B cell (primary cell): Measurements from ENCODE around the gene LDB3. TPM values are rescaled to one million over a fixed set of nuclear protein-coding genes. Genes with fewer than 3 reads are reported as not detected.

Experiments
- ATAC-seq: fragments of 200-7000 bp; cut with Tn5 transposase; one replicate; pipeline ENCODE4 v1.10.0; 2021; ENCODE audit warnings: low read depth, mild to moderate bottlenecking, moderate number of reproducible peaks, moderate library complexity
- CTCF ChIA-PET: fragments of 350-600 bp; sonication (Branson Sonifier 250); formaldehyde crosslinking; loops from one replicate; lab custom pipeline; 2021; ENCODE audit warnings: antibody characterized with exemption, inconsistent platforms; lab: Charles Lee
- POLR2A ChIA-PET: fragments of 350-600 bp; sonication (Branson Sonifier 250); formaldehyde crosslinking; loops from one replicate; lab custom pipeline; 2021; ENCODE audit warnings: antibody characterized with exemption; lab: Charles Lee
- DNase-seq: peaks from one replicate; pipeline ENCODE4 v3.0.0; 2013
- H2AFZ ChIP-seq: 2 replicates; pipeline ENCODE4 v1.6.1; 2012; ENCODE audit warnings: mild to moderate bottlenecking, low read depth, low read length; ENCODE audit not compliant: insufficient read depth, poor library complexity, severe bottlenecking
- H3K27ac ChIP-seq, 2 donors: 1 replicate in 1 of 2; 2 replicates in 1 of 2; pipeline ENCODE4 v1.5.1; 2012 to 2013; ENCODE audit warnings: low read length in 2 of 2, mild to moderate bottlenecking in 2 of 2, moderate library complexity in 1 of 2
- H3K27me3 ChIP-seq, 4 experiments: fragments of 200-600 bp in 1 of 4; sonication (generic) in 1 of 4; replicated peaks in 1 of 4; 1 replicate in 2 of 4; 2 replicates in 2 of 4; pipeline versions ENCODE4 v1.6.1 to v1.7.0; 2013 to 2016; ENCODE audit warnings: low read length in 3 of 4, mild to moderate bottlenecking in 2 of 4, mixed read lengths in 1 of 4, moderate library complexity in 1 of 4; ENCODE audit not compliant: insufficient read depth in 4 of 4, control insufficient read depth in 3 of 4; ENCODE audit errors: control extremely low read depth in 1 of 4
- H3K36me3 ChIP-seq, 2 experiments: replicated peaks in 1 of 2; 1 replicate in 1 of 2; 2 replicates in 1 of 2; pipeline versions ENCODE4 v1.6.1 to v1.7.1; 2013; ENCODE audit warnings: low read length in 1 of 2; ENCODE audit not compliant: insufficient read depth in 2 of 2, control insufficient read depth in 1 of 2; ENCODE audit errors: control extremely low read depth in 1 of 2, extremely low read depth in 1 of 2
- H3K4me1 ChIP-seq, 2 donors: fragments of 200-600 bp in 1 of 2; sonication (generic) in 1 of 2; 1 replicate in 1 of 2; 2 replicates in 1 of 2; pipeline versions ENCODE4 v1.5.1 to v1.6.1; 2013 to 2017; ENCODE audit warnings: low read length in 2 of 2; ENCODE audit not compliant: control insufficient read depth in 2 of 2, insufficient read depth in 2 of 2
- H3K4me2 ChIP-seq: replicated peaks from 2 replicates; pipeline ENCODE3; 2012; ENCODE audit warnings: mild to moderate bottlenecking, low read depth, low read length; ENCODE audit not compliant: poor library complexity, severe bottlenecking
- H3K4me3 ChIP-seq, 5 experiments: fragments of 200-600 bp in 1 of 5; sonication (generic) in 1 of 5; 1 replicate in 3 of 5; 2 replicates in 2 of 5; pipeline versions ENCODE4 v1.5.1 to v1.7.0; 2011 to 2016; ENCODE audit warnings: low read length in 4 of 5, mild to moderate bottlenecking in 4 of 5, low read depth in 2 of 5, control low read depth in 1 of 5, moderate library complexity in 1 of 5; ENCODE audit not compliant: insufficient read depth in 1 of 5; ENCODE audit errors: control extremely low read depth in 1 of 5, extremely low read depth in 1 of 5
- H3K79me2 ChIP-seq: fragments of 200-600 bp; sonication (generic); one replicate; pipeline ENCODE4 v1.6.0; 2016; ENCODE audit warnings: low read length; ENCODE audit not compliant: control insufficient read depth, insufficient read depth
- H3K9ac ChIP-seq: fragments of 200-600 bp; sonication (generic); 2 replicates; pipeline ENCODE4 v1.6.1; 2017; ENCODE audit warnings: mild to moderate bottlenecking, low read length, moderate library complexity
- H3K9me3 ChIP-seq, 3 donors: one replicate each; pipeline versions ENCODE4 v1.6.1 to v1.7.1; 2013; ENCODE audit warnings: low read length in 2 of 3; ENCODE audit not compliant: control insufficient read depth in 2 of 3, insufficient read depth in 1 of 3; ENCODE audit errors: control extremely low read depth in 1 of 3
- H4K20me1 ChIP-seq: 2 replicates; pipeline ENCODE4 v1.6.0; 2012; ENCODE audit warnings: mild to moderate bottlenecking, low read length; ENCODE audit not compliant: insufficient read depth, control insufficient read depth, poor library complexity, severe bottlenecking
- H3K27ac Mint-ChIP-seq: one replicate; pipeline ENCODE4 v1.8.0; 2021; ENCODE audit warnings: mixed read lengths
- H3K27me3 Mint-ChIP-seq: one replicate; pipeline ENCODE4 v1.8.0; 2021; ENCODE audit warnings: mixed read lengths
- H3K4me1 Mint-ChIP-seq: one replicate; pipeline ENCODE4 v1.8.0; 2021; ENCODE audit warnings: mixed read lengths
- H3K4me3 Mint-ChIP-seq: one replicate; pipeline ENCODE4 v1.8.0; 2021; ENCODE audit warnings: mixed read lengths
- H3K9me3 Mint-ChIP-seq: one replicate; pipeline ENCODE4 v1.8.0; 2022; ENCODE audit warnings: mixed read lengths; ENCODE audit not compliant: insufficient read depth
- EZH2 ChIP-seq: IDR thresholded peaks from 2 replicates; pipeline ENCODE4 v1.6.1; 2012; ENCODE audit warnings: borderline replicate concordance, low read depth, mild to moderate bottlenecking, moderate library complexity, low read length; ENCODE audit not compliant: insufficient read depth, poor library complexity, severe bottlenecking
- WGBS: methylation state at CpG from one replicate; pipeline ENCODE4 v1.1.5; 2013; ENCODE audit warnings: missing lambda C conversion rate; ENCODE audit not compliant: insufficient coverage; 5-methylcytosine and 5-hydroxymethylcytosine counted together
- intact Hi-C: fragments of 100-400 bp; cut with micrococcal nuclease; formaldehyde crosslinking; loops from one replicate; pipeline ENCODE4 v1.10.0; 2022
- polyA plus RNA-seq: library from polyadenylated mRNA; depleted of rRNA; stranded (reverse); fragments of >200 nt; gene quantifications from 2 replicates; pipeline ENCODE4 v1.2.3, GENCODE V29; 2012
- total RNA-seq, 2 donors: library from RNA; stranded (reverse); fragments of 120-200 nt in 1 of 2; gene quantifications; 1 replicate in 1 of 2; 2 replicates in 1 of 2; pipeline versions ENCODE4 v1.2.3 to v1.2.4, GENCODE V29; 2013 to 2022
- TF ChIP-seq, protein P1 (sequence below): fragments of 200-600 bp; IDR thresholded peaks from one replicate; pipeline ENCODE4 v1.8.0; 2022; ENCODE audit warnings: antibody characterized with exemption, mild to moderate bottlenecking

The LDB3 gene
- total and polyA plus RNA-seq, 2 donors (not counting 1 experiment from before 2014, with no cell fraction given), result 0.01 to 0.07 TPM

- ATAC-seq (no peak), DNase-seq (no peak)
- Histone ChIP-seq H3K9me3 (no peaks in the 10 kb centered on the region), H3K4me3 (no peak overlapping the region), H3K27me3 (no peaks in the 10 kb centered on the region), H3K36me3 (no peaks in the 10 kb centered on the region), H4K20me1 (no peaks in the 10 kb centered on the region), H3K79me2 (no peaks in the 10 kb centered on the region), H3K9ac (no peak overlapping the region), H3K4me1 (no peaks in the 10 kb centered on the region), H3K27ac (no peak overlapping the region), H3K4me2 (no peak overlapping the region), H2AFZ (no peak overlapping the region)
- Mint-ChIP-seq H3K4me3 (no peak overlapping the region), H3K9me3 (no peaks in the 10 kb centered on the region), H3K4me1 (no peaks in the 10 kb centered on the region), H3K27me3 (peaks cover 6% of the 10 kb centered on the region), H3K27ac (no peak overlapping the region)
- ChIA-PET POLR2A (no interaction called here), CTCF (no interaction called here)
- intact Hi-C loops, result no loop called here
- 92% methylated on average over 3 of the region's 3 CpGs for WGBS
- TF ChIP-seq EZH2, result no peak
- TF ChIP-seq, protein P1, sequence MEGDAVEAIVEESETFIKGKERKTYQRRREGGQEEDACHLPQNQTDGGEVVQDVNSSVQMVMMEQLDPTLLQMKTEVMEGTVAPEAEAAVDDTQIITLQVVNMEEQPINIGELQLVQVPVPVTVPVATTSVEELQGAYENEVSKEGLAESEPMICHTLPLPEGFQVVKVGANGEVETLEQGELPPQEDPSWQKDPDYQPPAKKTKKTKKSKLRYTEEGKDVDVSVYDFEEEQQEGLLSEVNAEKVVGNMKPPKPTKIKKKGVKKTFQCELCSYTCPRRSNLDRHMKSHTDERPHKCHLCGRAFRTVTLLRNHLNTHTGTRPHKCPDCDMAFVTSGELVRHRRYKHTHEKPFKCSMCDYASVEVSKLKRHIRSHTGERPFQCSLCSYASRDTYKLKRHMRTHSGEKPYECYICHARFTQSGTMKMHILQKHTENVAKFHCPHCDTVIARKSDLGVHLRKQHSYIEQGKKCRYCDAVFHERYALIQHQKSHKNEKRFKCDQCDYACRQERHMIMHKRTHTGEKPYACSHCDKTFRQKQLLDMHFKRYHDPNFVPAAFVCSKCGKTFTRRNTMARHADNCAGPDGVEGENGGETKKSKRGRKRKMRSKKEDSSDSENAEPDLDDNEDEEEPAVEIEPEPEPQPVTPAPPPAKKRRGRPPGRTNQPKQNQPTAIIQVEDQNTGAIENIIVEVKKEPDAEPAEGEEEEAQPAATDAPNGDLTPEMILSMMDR, result no peak
Observed at GRCh38 chr10:86655596-86655995, 12.7 kb upstream of the LDB3 start.

DNA sequence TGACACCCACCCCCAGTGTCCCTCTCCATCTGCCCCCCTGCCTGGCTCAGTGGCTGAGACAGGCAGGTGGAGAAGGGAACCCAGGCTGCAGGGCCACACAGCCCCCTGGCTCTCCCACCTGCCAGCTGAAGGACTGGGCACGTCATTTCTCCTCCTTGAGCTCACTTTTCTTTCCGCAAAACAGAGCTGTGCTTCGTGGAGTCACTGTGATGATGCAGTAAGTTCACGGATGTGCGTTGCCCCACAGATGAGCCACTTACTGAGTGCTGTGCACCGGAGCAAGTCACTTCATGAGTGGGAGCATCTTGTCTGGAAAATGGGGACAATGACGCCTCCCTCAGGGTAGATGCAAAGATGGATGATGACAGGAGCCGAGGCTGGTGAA, 11.3 kb upstream of the LDB3 start:
- H3K9ac ChIP-seq, result no peak overlapping the region
- 92% methylated on average over 8 of the region's 8 CpGs for WGBS
- no peak for TF ChIP-seq EZH2
- TF ChIP-seq, protein P1, result no peak
- no peaks in the 10 kb centered on the region for H4K20me1 ChIP-seq
- ATAC-seq, result no peak
- H3K27me3 ChIP-seq, result no peaks in the 10 kb centered on the region
- no peaks in the 10 kb centered on the region for H3K4me1 ChIP-seq
- H3K79me2 ChIP-seq, result no peaks in the 10 kb centered on the region
- peaks cover 5% of the 10 kb centered on the region for H3K27me3 Mint-ChIP-seq
- no peak overlapping the region for H3K27ac ChIP-seq
- no peak overlapping the region for H3K27ac Mint-ChIP-seq
- ChIA-PET CTCF (no interaction called here), POLR2A (no interaction called here)
- H3K4me2 ChIP-seq, result no peak overlapping the region
- no peaks in the 10 kb centered on the region for H3K9me3 Mint-ChIP-seq
- no peaks in the 10 kb centered on the region for H3K9me3 ChIP-seq
- no peak for DNase-seq
- H3K4me3 ChIP-seq, result no peak overlapping the region
- H3K4me3 Mint-ChIP-seq, result no peak overlapping the region
- intact Hi-C loops, result no loop called here
- no peak overlapping the region for H2AFZ ChIP-seq
- no peaks in the 10 kb centered on the region for H3K36me3 ChIP-seq
- H3K4me1 Mint-ChIP-seq, result no peaks in the 10 kb centered on the region
